Measurements from ENCODE around the gene PRCC.

Gene PRCC

GRCh38 chr1:156738407-156738806, 28.9 kb upstream of the PRCC start:
- Histone ChIP-seq H3K27ac (ENCODE audit: low read depth, low read length) (no peak overlapping the region), H3K9ac (ENCODE audit: low read length) (no peak overlapping the region), H3K36me3 (ENCODE audit: control insufficient read depth, insufficient read depth, low read length) (peaks cover 38% of the 10 kb centered on the region), H3K4me1 (ENCODE audit: control insufficient read depth, insufficient read depth, low read length) (peaks cover 10% of the 10 kb centered on the region), H3K27me3 (ENCODE audit: control insufficient read depth, insufficient read depth, low read length) (no peaks in the 10 kb centered on the region), H3K4me3 (ENCODE audit: low read depth, low read length) (no peak overlapping the region), H3K9me3 (ENCODE audit: control insufficient read depth, insufficient read depth, low read depth, low read length) (no peaks in the 10 kb centered on the region)

GRCh38 chr1:156738916-156739315, 28.4 kb upstream of the PRCC start:
- H3K9me3 ChIP-seq (ENCODE audit: control insufficient read depth, insufficient read depth, low read depth, low read length), result no peaks in the 10 kb centered on the region
- H3K27ac ChIP-seq (ENCODE audit: low read depth, low read length), result no peak overlapping the region
- H3K36me3 ChIP-seq (ENCODE audit: control insufficient read depth, insufficient read depth, low read length), result peaks cover 41% of the 10 kb centered on the region
- no peaks in the 10 kb centered on the region for H3K27me3 ChIP-seq (ENCODE audit: control insufficient read depth, insufficient read depth, low read length)
- H3K9ac ChIP-seq (ENCODE audit: low read length), result no peak overlapping the region
- H3K4me1 ChIP-seq (ENCODE audit: control insufficient read depth, insufficient read depth, low read length), result peaks cover 10% of the 10 kb centered on the region
- H3K4me3 ChIP-seq (ENCODE audit: low read depth, low read length), result no peak overlapping the region

- H3K36me3 ChIP-seq (ENCODE audit: control insufficient read depth, insufficient read depth, low read length), result peaks cover 48% of the 10 kb centered on the region
- no peak overlapping the region for H3K27ac ChIP-seq (ENCODE audit: low read depth, low read length)
- peaks cover 16% of the 10 kb centered on the region for H3K4me1 ChIP-seq (ENCODE audit: control insufficient read depth, insufficient read depth, low read length)
- H3K27me3 ChIP-seq (ENCODE audit: control insufficient read depth, insufficient read depth, low read length), result no peaks in the 10 kb centered on the region
- H3K9me3 ChIP-seq (ENCODE audit: control insufficient read depth, insufficient read depth, low read depth, low read length), result no peaks in the 10 kb centered on the region
- peak overlapping the region; percentile 76 for H3K4me3 ChIP-seq (ENCODE audit: low read depth, low read length)
- peak overlapping the region; percentile 78 for H3K9ac ChIP-seq (ENCODE audit: low read length)
Measured at GRCh38 chr1:156740237-156740740, 27.0 kb upstream of the PRCC start.

- Histone ChIP-seq H3K27me3 (ENCODE audit: control insufficient read depth, insufficient read depth, low read length) (no peaks in the 10 kb centered on the region), H3K9ac (ENCODE audit: low read length) (peak within 1 kb of the TSS; percentile 78), H3K27ac (ENCODE audit: low read depth, low read length) (peak within 1 kb of the TSS; percentile 37), H3K36me3 (ENCODE audit: control insufficient read depth, insufficient read depth, low read length) (peaks cover 48% of the 10 kb centered on the region), H3K4me3 (ENCODE audit: low read depth, low read length) (peak within 1 kb of the TSS; percentile 76), H3K4me1 (ENCODE audit: control insufficient read depth, insufficient read depth, low read length) (peaks cover 22% of the 10 kb centered on the region), H3K9me3 (ENCODE audit: control insufficient read depth, insufficient read depth, low read depth, low read length) (no peaks in the 10 kb centered on the region)
Measured at GRCh38 chr1:156740741-156741480, 26.4 kb upstream of the PRCC start, which contains the start of gene MRPL24. Gene MRPL24, minus strand, starts transcription at chr1:156741088. Its CDS starts 2,384 bp downstream, at chr1:156738704.

- H3K9ac ChIP-seq (ENCODE audit: low read length), result peak overlapping the region; percentile 21
- peaks cover 27% of the 10 kb centered on the region for H3K4me1 ChIP-seq (ENCODE audit: control insufficient read depth, insufficient read depth, low read length)
- no peaks in the 10 kb centered on the region for H3K9me3 ChIP-seq (ENCODE audit: control insufficient read depth, insufficient read depth, low read depth, low read length)
- peaks cover 44% of the 10 kb centered on the region for H3K36me3 ChIP-seq (ENCODE audit: control insufficient read depth, insufficient read depth, low read length)
- peak overlapping the region; percentile 37 for H3K27ac ChIP-seq (ENCODE audit: low read depth, low read length)
- H3K27me3 ChIP-seq (ENCODE audit: control insufficient read depth, insufficient read depth, low read length), result no peaks in the 10 kb centered on the region
- peak overlapping the region; percentile 38 for H3K4me3 ChIP-seq (ENCODE audit: low read depth, low read length)
Measured at GRCh38 chr1:156741481-156741983, 25.8 kb upstream of the PRCC start.

GRCh38 chr1:156742017-156742416, 25.3 kb upstream of the PRCC start:
- Histone ChIP-seq H3K4me3 (ENCODE audit: low read depth, low read length) (no peak overlapping the region), H3K4me1 (ENCODE audit: control insufficient read depth, insufficient read depth, low read length) (peaks cover 30% of the 10 kb centered on the region), H3K9me3 (ENCODE audit: control insufficient read depth, insufficient read depth, low read depth, low read length) (no peaks in the 10 kb centered on the region), H3K27me3 (ENCODE audit: control insufficient read depth, insufficient read depth, low read length) (no peaks in the 10 kb centered on the region), H3K27ac (ENCODE audit: low read depth, low read length) (peak overlapping the region; percentile 37; the same call in 1 of the 2 replicates), H3K9ac (ENCODE audit: low read length) (peak overlapping the region; percentile 21), H3K36me3 (ENCODE audit: control insufficient read depth, insufficient read depth, low read length) (peaks cover 39% of the 10 kb centered on the region)

GRCh38 chr1:156742801-156743200, 24.5 kb upstream of the PRCC start:
- Histone ChIP-seq H3K9me3 (ENCODE audit: control insufficient read depth, insufficient read depth, low read depth, low read length) (no peaks in the 10 kb centered on the region), H3K36me3 (ENCODE audit: control insufficient read depth, insufficient read depth, low read length) (peaks cover 31% of the 10 kb centered on the region), H3K4me1 (ENCODE audit: control insufficient read depth, insufficient read depth, low read length) (peaks cover 36% of the 10 kb centered on the region), H3K27ac (ENCODE audit: low read depth, low read length) (no peak overlapping the region), H3K27me3 (ENCODE audit: control insufficient read depth, insufficient read depth, low read length) (no peaks in the 10 kb centered on the region), H3K4me3 (ENCODE audit: low read depth, low read length) (no peak overlapping the region), H3K9ac (ENCODE audit: low read length) (no peak overlapping the region)

- Histone ChIP-seq H3K27ac (ENCODE audit: low read depth, low read length) (no peak overlapping the region), H3K9ac (ENCODE audit: low read length) (no peak overlapping the region), H3K27me3 (ENCODE audit: control insufficient read depth, insufficient read depth, low read length) (no peaks in the 10 kb centered on the region), H3K9me3 (ENCODE audit: control insufficient read depth, insufficient read depth, low read depth, low read length) (no peaks in the 10 kb centered on the region), H3K4me1 (ENCODE audit: control insufficient read depth, insufficient read depth, low read length) (peaks cover 44% of the 10 kb centered on the region), H3K4me3 (ENCODE audit: low read depth, low read length) (no peak overlapping the region), H3K36me3 (ENCODE audit: control insufficient read depth, insufficient read depth, low read length) (peaks cover 26% of the 10 kb centered on the region)
Measured at GRCh38 chr1:156743367-156744302, 23.7 kb upstream of the PRCC start.

- Histone ChIP-seq H3K27me3 (ENCODE audit: control insufficient read depth, insufficient read depth, low read length) (no peaks in the 10 kb centered on the region), H3K9ac (ENCODE audit: low read length) (no peak overlapping the region), H3K27ac (ENCODE audit: low read depth, low read length) (no peak overlapping the region), H3K36me3 (ENCODE audit: control insufficient read depth, insufficient read depth, low read length) (peaks cover 26% of the 10 kb centered on the region), H3K9me3 (ENCODE audit: control insufficient read depth, insufficient read depth, low read depth, low read length) (no peaks in the 10 kb centered on the region), H3K4me1 (ENCODE audit: control insufficient read depth, insufficient read depth, low read length) (peaks cover 51% of the 10 kb centered on the region), H3K4me3 (ENCODE audit: low read depth, low read length) (no peak overlapping the region)
Measured at GRCh38 chr1:156744344-156744743, 23.0 kb upstream of the PRCC start.

- Histone ChIP-seq H3K27ac (ENCODE audit: low read depth, low read length) (peak overlapping the region; percentile 19; the same call in 1 of the 2 replicates), H3K4me1 (ENCODE audit: control insufficient read depth, insufficient read depth, low read length) (peaks cover 57% of the 10 kb centered on the region), H3K27me3 (ENCODE audit: control insufficient read depth, insufficient read depth, low read length) (no peaks in the 10 kb centered on the region), H3K9me3 (ENCODE audit: control insufficient read depth, insufficient read depth, low read depth, low read length) (no peaks in the 10 kb centered on the region), H3K36me3 (ENCODE audit: control insufficient read depth, insufficient read depth, low read length) (peaks cover 26% of the 10 kb centered on the region), H3K9ac (ENCODE audit: low read length) (peak overlapping the region; percentile 15), H3K4me3 (ENCODE audit: low read depth, low read length) (no peak overlapping the region)
Measured at GRCh38 chr1:156744786-156745419, 22.4 kb upstream of the PRCC start.
